GM18499 (cell line): ENCODE measurements around the gene ARHGAP26.

ENCODE experiments used
- ATAC-seq: cut with Tn5 transposase; IDR thresholded peaks from one replicate; pipeline ENCODE4 v1.9.1; 2021; ENCODE audit warnings: moderate number of reproducible peaks; ENCODE audit not compliant: insufficient read depth, unreplicated experiment

Gene ARHGAP26

GRCh38 chr5:142825378-142826089 is 55.4 kb downstream of the ARHGAP26 start:
- no peak for ATAC-seq

DNA sequence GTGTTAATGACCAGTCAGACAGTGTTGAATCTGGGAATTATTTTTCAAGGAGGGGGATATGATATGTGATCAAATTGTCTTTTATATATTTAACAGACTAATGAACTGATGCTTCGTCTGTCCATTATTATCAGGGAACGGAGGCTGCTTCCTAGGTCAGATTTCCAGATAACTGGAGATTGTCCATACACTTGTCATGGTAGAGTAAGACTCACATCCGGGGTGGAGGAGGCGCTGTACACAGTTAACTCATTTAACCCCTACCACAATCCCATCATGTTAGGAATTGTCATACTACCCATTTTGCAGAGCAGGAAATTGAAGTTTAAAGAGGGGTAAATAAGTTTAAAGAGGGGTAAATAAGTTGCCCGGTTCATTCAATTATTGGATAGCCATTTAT is 55.9 kb downstream of the ARHGAP26 start:
- ATAC-seq, result no peak

DNA sequence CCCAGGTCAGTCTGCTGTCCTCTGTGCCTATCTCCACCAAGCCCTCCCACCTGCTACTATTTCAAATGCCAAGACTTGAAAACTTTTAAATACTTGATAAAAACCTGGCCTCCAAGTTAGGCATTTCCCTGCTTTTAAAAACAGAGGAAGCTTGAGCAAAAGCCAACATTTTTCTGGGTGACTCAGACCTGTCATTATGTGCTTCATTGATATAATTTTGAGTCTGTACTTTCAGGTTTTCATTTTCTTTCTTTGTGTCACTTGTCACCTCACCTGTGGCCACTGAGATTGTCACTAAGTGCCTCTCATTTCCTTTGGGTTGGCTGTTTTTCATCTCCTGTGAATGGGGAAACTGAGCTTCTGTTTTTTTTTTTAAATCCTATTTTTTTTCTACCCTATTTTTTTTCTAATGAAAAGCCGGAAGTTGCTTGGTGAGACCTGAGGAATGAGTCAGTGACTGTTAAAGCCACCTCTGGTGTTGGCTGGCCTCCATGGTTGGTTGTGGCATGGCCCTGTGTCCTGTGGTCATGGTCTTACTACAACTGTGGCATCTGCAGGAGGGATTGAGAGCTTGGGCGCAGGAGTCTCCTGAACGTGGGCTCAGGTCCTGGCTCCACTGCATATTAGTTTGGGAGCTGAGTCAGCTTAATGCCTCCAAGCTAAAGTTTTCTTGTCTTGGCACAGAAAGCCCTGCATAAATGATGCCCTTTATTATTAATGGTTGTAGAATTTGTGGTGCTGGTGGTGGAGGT is 56.7 kb downstream of the ARHGAP26 start:
- ATAC-seq, result no peak

DNA sequence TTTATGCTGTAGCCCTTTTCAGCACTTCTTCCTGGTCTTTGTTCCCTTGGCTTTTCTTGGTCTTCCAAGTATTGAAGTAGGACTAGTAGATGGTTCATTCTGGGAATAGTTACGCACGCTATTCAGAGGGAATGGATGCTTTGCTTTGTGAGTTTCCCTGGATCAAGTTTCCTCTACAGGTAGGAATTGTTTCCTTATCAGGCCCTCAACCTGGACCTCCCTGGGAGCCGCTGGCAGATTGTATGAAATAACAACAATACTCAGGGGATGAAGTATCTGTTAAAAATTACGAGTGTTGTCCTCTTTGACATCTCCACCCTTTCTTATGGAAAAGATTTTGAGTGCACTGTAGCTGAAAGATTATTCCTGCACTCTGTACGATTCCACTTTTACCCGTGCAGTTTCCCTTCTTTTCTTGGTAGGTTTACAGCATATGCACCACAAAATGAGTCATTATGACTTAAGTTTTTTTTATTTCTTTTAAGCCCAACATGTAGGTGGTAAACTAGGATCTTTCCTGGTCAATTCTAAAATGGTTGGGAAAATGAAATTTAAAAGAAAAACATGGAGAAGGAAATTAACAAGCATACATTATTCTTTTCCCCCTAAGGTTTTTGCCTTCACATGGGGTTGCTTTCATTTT is 57.9 kb downstream of the ARHGAP26 start:
- ATAC-seq, result no peak

- no peak for ATAC-seq
Measured at GRCh38 chr5:142828797-142829535, 58.8 kb downstream of the ARHGAP26 start.

- no peak for ATAC-seq
Measured at GRCh38 chr5:142829801-142830220, 59.6 kb downstream of the ARHGAP26 start.

DNA sequence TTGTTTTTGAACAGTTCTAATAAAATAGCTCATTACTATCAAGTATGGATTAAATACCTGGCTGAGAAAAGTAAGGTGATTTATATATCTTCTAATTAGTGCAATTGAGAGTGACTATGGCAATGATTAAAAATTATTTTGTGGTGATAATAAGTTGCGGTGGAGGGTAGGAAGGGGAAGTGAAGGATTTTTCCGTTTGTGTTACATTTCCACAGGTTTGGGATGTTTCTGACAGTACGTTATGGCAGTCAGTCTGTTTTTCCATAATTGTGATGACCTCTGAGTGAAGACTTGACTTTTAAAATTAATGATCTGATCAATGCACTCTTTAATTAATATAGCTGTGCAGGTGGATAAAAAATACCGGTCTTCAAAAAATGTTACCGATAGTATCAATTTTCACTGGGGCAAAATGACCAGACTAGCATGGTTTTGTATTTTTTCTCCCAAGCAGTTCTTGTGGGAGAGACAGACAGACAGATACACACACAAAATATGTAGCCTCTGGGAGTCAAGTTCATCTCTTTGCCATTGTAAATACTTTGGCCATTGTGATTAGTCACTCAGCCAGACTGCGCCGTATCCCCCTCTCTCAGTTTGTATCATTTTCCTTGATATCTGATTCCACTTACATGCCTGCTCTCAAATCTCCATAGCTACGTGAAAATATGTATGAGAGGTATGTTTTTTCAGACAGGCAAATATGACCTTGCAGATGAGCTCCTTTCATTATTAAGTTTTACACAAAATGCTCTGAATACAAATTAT is 60.2 kb downstream of the ARHGAP26 start:
- ATAC-seq, result no peak

DNA sequence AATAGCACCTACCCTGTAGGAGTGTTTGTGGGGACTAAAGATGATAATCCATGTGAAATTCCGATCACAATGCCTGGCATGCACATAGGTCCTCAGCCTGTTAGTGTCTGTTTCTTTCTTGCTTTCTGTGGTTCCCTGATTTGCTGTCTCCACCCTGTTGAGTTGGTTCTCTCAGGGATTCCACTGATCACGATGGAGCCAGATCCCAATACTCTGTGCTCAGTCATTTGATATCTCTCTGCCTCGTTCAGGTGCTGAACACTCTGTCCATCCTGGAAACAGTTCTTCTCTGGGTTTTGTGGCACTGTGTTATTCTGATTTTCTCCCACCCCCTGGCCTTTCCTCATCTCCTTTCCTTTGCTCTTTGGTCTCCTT is 60.8 kb downstream of the ARHGAP26 start:
- ATAC-seq, result no peak

GRCh38 chr5:142832263-142832662 is 62.1 kb downstream of the ARHGAP26 start:
- no peak for ATAC-seq

GRCh38 chr5:142833517-142834449 is 63.6 kb downstream of the ARHGAP26 start:
- no peak for ATAC-seq

GRCh38 chr5:142834504-142834903 is 64.3 kb downstream of the ARHGAP26 start:
- no peak for ATAC-seq

DNA sequence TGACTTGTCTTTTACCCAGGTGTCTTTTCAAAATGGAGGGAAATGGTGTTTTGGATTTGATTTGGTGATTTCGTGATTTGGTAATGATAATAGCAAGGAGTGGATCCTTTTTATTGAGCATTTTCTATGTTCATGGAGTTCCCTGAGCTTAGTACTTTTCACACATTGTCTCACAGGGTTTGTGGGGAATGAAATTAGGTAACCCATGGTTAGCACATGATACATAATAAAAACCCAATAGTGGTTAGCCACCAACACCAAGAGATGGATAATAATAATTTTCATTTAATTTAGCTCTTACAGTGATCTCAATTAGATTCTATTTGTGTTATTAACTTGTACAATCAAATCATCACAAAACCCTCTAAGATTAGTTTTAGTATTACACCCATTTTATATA is 65.4 kb downstream of the ARHGAP26 start:
- no peak for ATAC-seq

DNA sequence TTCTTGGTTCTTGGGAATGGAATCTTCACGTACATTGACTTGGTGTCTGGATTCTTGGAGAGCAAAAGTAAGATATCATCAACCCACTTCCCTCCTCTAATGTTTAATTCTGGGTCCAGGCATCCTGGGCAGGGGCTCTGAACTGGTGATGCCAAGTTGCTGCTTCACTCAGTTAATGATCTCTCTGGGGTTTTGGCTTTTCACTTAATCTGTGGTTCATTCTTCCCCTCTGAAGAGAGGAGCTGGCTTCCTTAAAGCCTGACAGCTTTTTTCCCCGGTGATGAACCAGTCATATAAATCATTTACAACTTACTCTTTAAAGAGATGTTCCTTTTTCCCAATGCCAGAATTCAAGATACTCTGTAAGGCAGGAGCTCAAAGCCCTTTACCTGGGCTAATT is 65.9 kb downstream of the ARHGAP26 start:
- ATAC-seq, result no peak

- ATAC-seq, result no peak
Measured at GRCh38 chr5:142837081-142837725, 67.0 kb downstream of the ARHGAP26 start.

GRCh38 chr5:142838845-142839244 is 68.7 kb downstream of the ARHGAP26 start:
- ATAC-seq, result no peak

DNA sequence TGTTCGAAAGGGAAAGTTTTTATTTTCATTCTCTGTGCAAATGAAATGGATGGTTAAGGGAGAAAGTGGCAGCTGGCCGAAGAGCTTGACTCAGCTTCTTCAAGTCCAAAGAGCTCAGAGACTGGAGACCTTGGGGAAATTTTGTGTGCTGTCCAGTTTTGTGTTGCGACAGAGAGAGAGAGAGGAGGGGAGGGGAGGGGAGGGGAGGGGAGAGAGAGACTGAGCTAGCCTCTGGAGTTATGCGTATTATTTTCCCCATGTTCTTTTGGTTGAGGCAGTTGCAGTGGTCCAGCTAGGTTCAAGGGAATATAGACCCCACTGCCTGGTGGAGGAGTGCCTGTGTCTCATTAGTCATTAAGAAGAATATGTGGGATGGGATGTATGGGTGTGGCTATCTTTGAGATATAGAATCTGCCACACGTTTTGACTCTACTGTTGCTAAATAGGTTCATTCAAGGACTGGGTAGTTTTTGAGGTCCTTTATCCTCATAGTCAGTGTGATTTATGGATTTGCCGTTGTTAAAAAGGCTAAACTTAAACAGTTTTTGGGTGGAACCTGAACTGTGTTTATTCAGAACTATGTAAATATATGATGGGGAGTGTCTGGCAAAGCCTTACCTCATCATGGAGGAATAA is 69.7 kb downstream of the ARHGAP26 start:
- no peak for ATAC-seq

DNA sequence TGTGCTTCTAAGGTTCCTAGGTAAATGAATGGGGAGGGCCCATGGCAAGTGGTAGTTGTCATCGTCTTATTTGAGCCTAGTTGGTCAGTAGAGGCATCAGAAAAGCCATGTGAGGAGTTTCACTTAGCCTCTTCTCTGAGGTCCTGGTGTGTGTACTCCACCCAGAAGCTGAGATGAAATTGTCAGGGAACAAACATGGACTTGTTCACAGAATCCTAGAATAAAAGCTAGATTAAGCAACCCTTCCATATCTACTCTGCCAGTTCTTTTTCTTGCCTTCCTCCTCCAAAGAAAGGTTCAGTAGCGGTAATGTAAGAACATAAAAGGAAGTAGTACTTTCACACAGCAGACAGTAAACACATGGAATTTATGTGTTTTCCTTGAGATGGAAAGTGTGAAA is 70.4 kb downstream of the ARHGAP26 start:
- ATAC-seq, result no peak
